A549 (cell line): ENCODE results near the gene TOX4. TPM values are rescaled to one million over a fixed set of nuclear protein-coding genes. Genes with fewer than 3 reads are reported as not detected.

Source experiments
- ATAC-seq, 2 experiments: fragments of 200-7000 bp in 1 of 2; fragments of >200 bp in 1 of 2; cut with Nextera tagmentation in 1 of 2; cut with Tn5 transposase in 1 of 2; 3 replicates each; pipeline versions ENCODE4 v1.8.0 to v1.9.1; 2018 to 2020; ENCODE audit warnings: mild to moderate bottlenecking in 1 of 2, moderate library complexity in 1 of 2
- CTCF ChIA-PET: fragments of 300-600 bp; sonication (Branson Sonifier 250); formaldehyde crosslinking; extraction: SDS; loops from one replicate; lab custom pipeline; 2021; ENCODE audit warnings: antibody characterized with exemption, inconsistent platforms; lab: Yijun Ruan, JAX
- POLR2A ChIA-PET: fragments of 350-600 bp; formaldehyde crosslinking; extraction: SDS; loops from one replicate; lab custom pipeline; 2021; ENCODE audit warnings: antibody characterized with exemption, inconsistent platforms; lab: Yijun Ruan, JAX
- DNase-seq, 2 experiments: peaks; one replicate each; pipeline versions ENCODE4 v3.0.0 to v3.0.0-alpha.2; 2011 to 2016; ENCODE audit warnings: low read depth in 1 of 2, low spot score in 1 of 2
- FAIRE-seq: peaks from 2 replicates; lab custom pipeline; 2011; peaks lifted over from hg19 to GRCh38; lab: Jason Lieb, UNC
- H3K27ac ChIP-seq, 2 experiments: fragments of >200 bp; sonication (Bioruptor Twin); formaldehyde crosslinking; 3 replicates each; pipeline ENCODE4 v1.5.1; 2016 to 2017
- H3K4me1 ChIP-seq: fragments of >200 bp; sonication (Bioruptor Twin); formaldehyde crosslinking; 3 replicates; pipeline ENCODE4 v1.6.1; 2016
- H3K4me2 ChIP-seq: fragments of >200 bp; sonication (Bioruptor Twin); formaldehyde crosslinking; 3 replicates; pipeline ENCODE4 v1.6.1; 2016
- H3K4me3 ChIP-seq: fragments of >200 bp; sonication (Bioruptor Twin); formaldehyde crosslinking; 3 replicates; pipeline ENCODE4 v1.5.1; 2016
- H3K9me3 ChIP-seq: fragments of >200 bp; sonication (Bioruptor Twin); formaldehyde crosslinking; 3 replicates; pipeline ENCODE4 v1.6.1; 2016
- ATOH8 ChIP-seq: fragments of 250-450 bp; sonication (Bioruptor Pico); IDR thresholded peaks from 2 replicates; pipeline ENCODE4 v1.5.0; 2020; ENCODE audit warnings: low read depth, mild to moderate bottlenecking, moderate library complexity
- BCL3 ChIP-seq: fragments of >200 bp; sonication (Bioruptor Twin); formaldehyde crosslinking; IDR thresholded peaks from 3 replicates; pipeline ENCODE4 v1.6.1; 2016
- CTCF ChIP-seq: fragments of >200 bp; sonication (Bioruptor Twin); formaldehyde crosslinking; IDR thresholded peaks from 3 replicates; pipeline ENCODE4 v1.5.1; 2016
- FOSB ChIP-seq: fragments of 250-450 bp; sonication (Bioruptor Pico); IDR thresholded peaks from 2 replicates; pipeline ENCODE4 v1.5.0; 2020; ENCODE audit warnings: mild to moderate bottlenecking, moderate library complexity
- FOSL2 ChIP-seq, 2 experiments: fragments of 450-650 bp in 1 of 2; fragments of >200 bp in 1 of 2; sonication (Bioruptor Twin) in 1 of 2; formaldehyde crosslinking; IDR thresholded peaks; 2 replicates each; pipeline versions ENCODE4 v1.5.0 to v1.6.1; 2016 to 2020; ENCODE audit warnings: mild to moderate bottlenecking in 1 of 2, moderate library complexity in 1 of 2
- FOXS1 ChIP-seq: fragments of 250-450 bp; sonication (Bioruptor Pico); IDR thresholded peaks from 2 replicates; pipeline ENCODE4 v1.5.0; 2020; ENCODE audit warnings: mild to moderate bottlenecking, moderate library complexity
- HDAC2 ChIP-seq: fragments of 200-600 bp; sonication (generic); IDR thresholded peaks from 2 replicates; pipeline ENCODE4 v1.6.1; 2016
- HOXB13 ChIP-seq: fragments of 250-450 bp; sonication (Bioruptor Pico); IDR thresholded peaks from 2 replicates; pipeline ENCODE4 v1.5.0; 2020; ENCODE audit warnings: low read depth, mild to moderate bottlenecking, moderate library complexity
- JUNB ChIP-seq: fragments of >200 bp; sonication (Bioruptor Twin); formaldehyde crosslinking; IDR thresholded peaks from 2 replicates; pipeline ENCODE4 v1.6.1; 2016
- KDM5A ChIP-seq: fragments of 200-600 bp; sonication (generic); IDR thresholded peaks from 2 replicates; pipeline ENCODE4 v1.6.1; 2016; ENCODE audit warnings: antibody characterized with exemption, mild to moderate bottlenecking
- MAZ ChIP-seq: fragments of 150-350 bp; IDR thresholded peaks from 2 replicates; pipeline ENCODE4 v1.6.1; 2014; ENCODE audit warnings: antibody characterized with exemption, low read depth, low read length, borderline replicate concordance
- MYC ChIP-seq: IDR thresholded peaks from 2 replicates; pipeline ENCODE4 v1.6.1; 2012; ENCODE audit warnings: mild to moderate bottlenecking, inconsistent platforms, low read length, improper control_type of control experiment, borderline replicate concordance
- NPAS2 ChIP-seq: fragments of 250-450 bp; sonication (Bioruptor Pico); IDR thresholded peaks from 2 replicates; pipeline ENCODE4 v1.8.0; 2022; ENCODE audit warnings: mild to moderate bottlenecking, moderate library complexity, borderline replicate concordance
- PHF8 ChIP-seq: fragments of 200-600 bp; sonication (generic); IDR thresholded peaks from 2 replicates; pipeline ENCODE4 v1.6.1; 2016; ENCODE audit warnings: low read depth, mild to moderate bottlenecking, antibody characterized with exemption, moderate library complexity, borderline replicate concordance
- POLR2A ChIP-seq: IDR thresholded peaks from 2 replicates; pipeline ENCODE4 v1.6.1; 2012; ENCODE audit warnings: mild to moderate bottlenecking, low read length
- RAD21 ChIP-seq, 2 experiments: fragments of >200 bp in 1 of 2; sonication (Bioruptor Twin) in 1 of 2; formaldehyde crosslinking in 1 of 2; IDR thresholded peaks in 1 of 2; conservative IDR thresholded peaks in 1 of 2; 2 replicates in 1 of 2; 3 replicates in 1 of 2; pipeline ENCODE4 v1.6.1; 2012 to 2018; ENCODE audit warnings: inconsistent platforms in 1 of 2
- RFX5 ChIP-seq: fragments of 450-650 bp; IDR thresholded peaks from 2 replicates; pipeline ENCODE4 v1.7.1; 2014; ENCODE audit warnings: antibody characterized with exemption, mild to moderate bottlenecking, moderate library complexity
- SREBF2 ChIP-seq: fragments of 450-650 bp; IDR thresholded peaks from 2 replicates; pipeline ENCODE4 v1.6.1; 2014; ENCODE audit warnings: mild to moderate bottlenecking, moderate library complexity
- ZFP36 ChIP-seq: fragments of 450-650 bp; IDR thresholded peaks from 2 replicates; pipeline ENCODE4 v1.6.1; 2014; ENCODE audit warnings: borderline replicate concordance; ENCODE audit not compliant: partially characterized antibody
- WGBS: methylation state at CpG from one replicate; pipeline ENCODE4 v1.1.6; 2017; ENCODE audit errors: missing lambda C conversion rate; 5-methylcytosine and 5-hydroxymethylcytosine counted together
- polyA plus RNA-seq, 4 experiments: library from polyadenylated mRNA; depleted of rRNA in 3 of 4; stranded (reverse); fragments of >200 nt; fragmentation: RNase III in 1 of 4; extraction: RNeasy Plus Mini Kit Qiagen cat#74134 plus additional on column Dnase treatment in 1 of 4; gene quantifications; 2 replicates in 3 of 4; 3 replicates in 1 of 4; pipeline ENCODE4 v1.2.3, GENCODE V29; 2011 to 2017

The TOX4 gene
- polyA plus RNA-seq, 2 of the 4 experiments (the other 2 are of a cell fraction), result 48.3 to 76.4 TPM

GRCh38 chr14:21455912-21456667, 20.9 kb upstream of the TOX4 start, which contains the start of gene CHD8 (continued):
- TF ChIP-seq RFX5 (no peak), ZFP36 (no peak), MYC (peak; percentile 78; the same call in 1 of the 2 replicates), HOXB13 (no peak), PHF8 (peak; percentile 71; the same call in 1 of the 2 replicates), RAD21 (conservative IDR thresholded peaks at IDR 0.05 in 1 of 2, IDR thresholded peaks at IDR 0.05 in 1 of 2) (peak; percentile 39 to 49; a peak in 3 of 5 replicates), HDAC2 (no peak)

- ChIA-PET CTCF (interaction anchor here (2.6 kb wide), 1 partner anchor 11 kb away, joined by 17 read pairs; the partner anchor contains the start of gene CHD8), POLR2A (interaction anchor here (1.3 kb wide), 1 partner anchor 12 kb away, joined by 4 read pairs; the partner anchor contains the start of gene CHD8)
- Histone ChIP-seq H3K9me3 (no peaks in the 10 kb centered on the region), H3K4me2 (no peak overlapping the region), H3K27ac (no peak overlapping the region), H3K4me1 (no peaks in the 10 kb centered on the region), H3K4me3 (no peak overlapping the region)
- WGBS, result 75% methylated on average over 1 of the region's 1 CpG
- FAIRE-seq, result no peak
- ATAC-seq, result no peak
- DNase-seq, result no peak
- TF ChIP-seq JUNB, result no peak
- no peak for TF ChIP-seq FOXS1
- no peak for TF ChIP-seq ATOH8 (CRISPR knock-in tag)
Measured at GRCh38 chr14:21467616-21468015, 9.4 kb upstream of the TOX4 start.

GRCh38 chr14:21475767-21476522, 1.1 kb upstream of the TOX4 start:
- peak overlapping the region; percentile 78 for H3K4me3 ChIP-seq
- POLR2A ChIA-PET, result interaction anchor here (0.6 to 2.0 kb wide), 6 partner anchors 9 to 50 kb away, joined by 3 to 13 read pairs (median 4); partner anchors contain the start of genes CHD8 and SALL2
- peaks cover 12% of the 10 kb centered on the region for H3K4me1 ChIP-seq
- TF ChIP-seq CTCF (no peak), KDM5A (no peak), POLR2A (no peak), HDAC2 (no peak), NPAS2 (CRISPR knock-in tag) (no peak)
- WGBS, result 40% methylated on average over 10 of the region's 10 CpGs
- ATAC-seq (peak; percentile 7 to 23), DNase-seq (no peak), FAIRE-seq (no peak)
- peak overlapping the region; percentile 71 to 91 for H3K27ac ChIP-seq
- peak overlapping the region; percentile 87 for H3K4me2 ChIP-seq
- H3K9me3 ChIP-seq, result no peaks in the 10 kb centered on the region
- CTCF ChIA-PET, result interaction anchor here (0.6 to 5.7 kb wide), 13 partner anchors 7 to 35 kb away, joined by 3 to 66 read pairs (median 7); partner anchors contain the start of genes CHD8 and METTL3

GRCh38 chr14:21476523-21476924, 471 bp upstream of the TOX4 start:
- TF ChIP-seq FOSB (CRISPR knock-in tag) (no peak), SREBF2 (no peak), POLR2A (peak; percentile 42), FOSL2 (IDR thresholded peaks at IDR 0.05) (no peak), FOSL2 (CRISPR knock-in tag; IDR thresholded peaks at IDR 0.05) (no peak), MAZ (no peak), KDM5A (no peak), BCL3 (no peak), PHF8 (no peak; the same call in 1 of the 2 replicates)
- FAIRE-seq (no peak), ATAC-seq (peak; percentile 86 to 87), DNase-seq (peak in 1 of 2 experiments; percentile 72)
- whole genome bisulfite sequencing, result 1% methylated on average over 16 of the region's 27 CpGs
- POLR2A ChIA-PET, result interaction anchor here (0.6 to 2.0 kb wide), 6 partner anchors 10 to 50 kb away, joined by 3 to 13 read pairs (median 4); partner anchors contain the start of genes CHD8 and SALL2
- Histone ChIP-seq H3K4me2 (peak overlapping the region; percentile 87), H3K4me1 (peaks cover 12% of the 10 kb centered on the region), H3K4me3 (peak overlapping the region; percentile 78), H3K27ac (peak overlapping the region; percentile 71 to 91), H3K9me3 (no peaks in the 10 kb centered on the region)
- CTCF ChIA-PET, result interaction anchor here (0.5 to 5.7 kb wide), 16 partner anchors 8 to 372 kb away, joined by 3 to 66 read pairs (median 5); partner anchors contain the start of genes CHD8 and METTL3
